Cardiac muscle cell (in vitro differentiated cells and primary cell): Measurements from ENCODE around the gene ZFAND6. TPM values are rescaled to one million over a fixed set of nuclear protein-coding genes. Genes with fewer than 3 reads are reported as not detected.
A peak's percentile ranks its signal among the peaks of the same experiment; 100 is the strongest.
"Not testable (repeated sequence)": the region's sequence is repeated elsewhere in the genome, so short reads cannot be mapped to it uniquely, and the experiment has no call there.

Experiments
- DNase-seq, 2 donors: peaks; one replicate each; pipeline versions ENCODE4 v3.0.0 to v3.0.0-alpha.2; 2010 to 2017; ENCODE audit warnings: low read depth in 1 of 2, low spot score in 1 of 2
- H3K27ac ChIP-seq: fragments of 200-600 bp; sonication (generic); 2 replicates; pipeline ENCODE4 v1.5.1; 2016
- H3K27me3 ChIP-seq: fragments of 200-600 bp; sonication (generic); 2 replicates; pipeline ENCODE4 v1.6.0; 2016; ENCODE audit warnings: control low read depth
- H3K36me3 ChIP-seq: fragments of 200-600 bp; sonication (generic); 2 replicates; pipeline ENCODE4 v1.5.1; 2016; ENCODE audit warnings: control low read depth
- H3K4me1 ChIP-seq: fragments of 200-600 bp; sonication (generic); 2 replicates; pipeline ENCODE4 v1.8.1; 2017; ENCODE audit warnings: low read depth, mild to moderate bottlenecking, mixed run types
- H3K4me3 ChIP-seq: fragments of 200-600 bp; sonication (generic); 2 replicates; pipeline ENCODE4 v1.5.1; 2016; ENCODE audit warnings: mild to moderate bottlenecking
- H3K9me3 ChIP-seq: fragments of 200-600 bp; sonication (generic); 2 replicates; pipeline ENCODE4 v1.5.1; 2017; ENCODE audit warnings: low read depth, mild to moderate bottlenecking, control low read depth
- CTCF ChIP-seq: IDR thresholded peaks from 2 replicates; pipeline ENCODE4 v1.5.1; 2012; ENCODE audit warnings: low read depth, mild to moderate bottlenecking, low read length
- polyA plus RNA-seq: library from polyadenylated mRNA; unstranded; fragments of >200 nt; fragmentation: Nextera tagmentation; extraction: Ambion mirVana; gene quantifications from 2 replicates; pipeline ENCODE4 v1.2.1, GENCODE V29; 2016
- total RNA-seq: library from RNA; depleted of rRNA; stranded (reverse); fragments of >200 nt; gene quantifications from 2 replicates; pipeline ENCODE4 v1.2.3, GENCODE V29; 2016

Gene ZFAND6
- total and polyA plus RNA-seq, 2 experiments from 2014 or later: 195 to 253 TPM

- DNase-seq: peak; percentile 93 to 98
- Histone ChIP-seq H3K27me3 (no peaks in the 10 kb centered on the region), H3K4me3 (peak overlapping the region; percentile 48), H3K27ac (peak overlapping the region; percentile 59), H3K36me3 (no peaks in the 10 kb centered on the region), H3K4me1 (peaks cover 19% of the 10 kb centered on the region), H3K9me3 (no peaks in the 10 kb centered on the region)
- TF ChIP-seq CTCF: no peak
These were observed 92.9 kb downstream of the ZFAND6 start for GRCh38 chr15:80152180-80152895.

DNA sequence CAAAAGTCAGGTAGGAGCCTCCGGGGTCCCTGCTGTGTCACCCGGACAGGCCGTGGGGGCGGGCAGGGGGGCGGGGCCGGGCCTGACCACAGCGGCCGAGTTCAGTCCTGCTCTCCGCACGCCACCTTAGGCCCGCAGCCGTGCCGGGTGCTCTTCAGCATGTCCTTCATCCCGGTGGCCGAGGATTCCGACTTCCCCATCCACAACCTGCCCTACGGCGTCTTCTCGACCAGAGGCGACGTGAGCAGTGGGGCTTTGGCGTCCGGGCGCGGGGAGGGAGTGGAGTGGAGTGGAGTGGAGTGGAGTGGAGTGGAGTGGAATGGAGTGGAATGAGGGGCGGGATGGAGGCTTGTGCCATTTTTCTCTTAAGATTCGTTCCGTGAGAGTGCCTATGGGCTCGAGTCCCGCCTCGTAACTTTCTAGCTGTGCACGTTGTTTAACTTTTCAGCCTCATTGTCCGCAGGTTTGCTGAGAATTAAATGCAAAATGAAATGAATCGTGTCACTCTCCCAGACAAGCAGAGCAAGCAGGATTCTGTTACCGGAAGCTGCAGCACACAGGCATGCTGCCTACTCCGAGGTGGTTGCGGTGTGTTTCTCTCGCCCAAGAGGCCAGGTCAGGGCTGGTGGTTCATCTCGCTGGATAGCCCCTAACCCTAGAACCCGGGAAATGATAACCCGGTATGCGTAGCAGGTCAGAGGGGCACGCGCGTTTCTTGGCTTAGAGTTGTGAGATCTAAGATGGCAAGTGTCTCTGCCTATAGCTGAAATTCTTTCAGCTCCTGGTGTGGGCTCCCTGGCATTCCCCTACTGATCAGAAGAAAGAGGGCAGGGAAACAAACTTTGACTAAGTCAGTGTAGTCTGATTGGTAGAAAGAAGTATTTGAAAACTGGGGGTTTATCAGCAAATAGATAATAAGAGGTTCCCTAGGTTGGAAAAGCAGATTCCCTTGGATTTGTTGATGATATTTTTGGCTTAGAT is 93.7 kb downstream of the ZFAND6 start, which contains the start of gene FAH:
Gene FAH, plus strand, starts transcription at position 104 of the 981 bp plus-strand sequence. Its CDS starts 56 bp downstream, at position 160.
- peak within 1 kb of the TSS; percentile 48 for H3K4me3 ChIP-seq
- peaks cover 19% of the 10 kb centered on the region for H3K4me1 ChIP-seq
- H3K27ac ChIP-seq: peak within 1 kb of the TSS; percentile 59
- no peak for TF ChIP-seq CTCF
- no peaks in the 10 kb centered on the region for H3K9me3 ChIP-seq
- DNase-seq: peak; percentile 72 to 85
- no peaks in the 10 kb centered on the region for H3K27me3 ChIP-seq
- no peaks in the 10 kb centered on the region for H3K36me3 ChIP-seq

- Histone ChIP-seq H3K4me1 (peaks cover 19% of the 10 kb centered on the region), H3K9me3 (no peaks in the 10 kb centered on the region), H3K27me3 (no peaks in the 10 kb centered on the region), H3K27ac (no peak overlapping the region), H3K4me3 (peak overlapping the region; percentile 48), H3K36me3 (no peaks in the 10 kb centered on the region)
- TF ChIP-seq CTCF: no peak
- peak in 1 of 2 donors; percentile 50 for DNase-seq
These were observed 94.4 kb downstream of the ZFAND6 start for GRCh38 chr15:80153900-80154299.

DNA sequence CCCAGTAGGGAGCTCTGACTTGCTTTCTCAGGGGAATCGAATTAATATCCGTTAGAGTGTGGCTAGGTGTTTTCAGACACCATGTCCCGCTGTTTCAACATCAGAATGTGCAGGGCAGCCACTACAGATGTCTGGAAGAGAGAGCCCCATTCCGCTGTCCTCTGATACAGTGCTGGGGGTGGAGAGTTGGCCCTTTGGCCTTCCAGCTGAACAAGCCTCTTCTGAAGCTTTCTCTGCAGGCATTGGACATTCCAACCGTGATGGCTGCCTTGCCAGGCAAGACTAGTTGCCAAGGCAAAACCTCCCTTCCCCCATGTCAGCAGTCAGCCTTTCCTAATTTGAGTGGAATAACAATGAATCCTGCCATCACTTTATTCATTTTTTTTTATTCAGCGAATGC is 94.9 kb downstream of the ZFAND6 start:
- Histone ChIP-seq H3K27ac (no peak overlapping the region), H3K9me3 (no peaks in the 10 kb centered on the region), H3K4me3 (no peak overlapping the region), H3K27me3 (no peaks in the 10 kb centered on the region), H3K4me1 (peaks cover 19% of the 10 kb centered on the region), H3K36me3 (no peaks in the 10 kb centered on the region)
- DNase-seq: peak; percentile 42 to 74
- no peak for TF ChIP-seq CTCF

DNA sequence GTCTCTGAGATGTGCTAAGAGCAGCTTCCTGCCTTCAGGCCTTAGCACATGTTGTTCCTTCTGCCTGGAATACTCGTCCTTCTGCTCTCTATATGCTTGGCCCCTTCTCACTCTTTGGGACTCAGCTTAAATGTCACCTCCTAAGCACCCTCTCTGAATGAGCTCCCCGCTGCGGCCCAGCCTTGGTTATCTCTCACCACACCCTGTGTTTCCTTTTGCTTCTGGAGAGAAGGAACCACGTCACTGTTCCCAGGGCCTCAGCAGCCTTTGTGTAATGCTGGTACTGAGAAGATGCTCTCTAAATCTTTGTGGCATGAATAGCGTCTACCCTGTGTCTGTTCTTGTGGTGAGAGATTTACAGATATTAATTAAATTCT is 95.5 kb downstream of the ZFAND6 start:
- no peaks in the 10 kb centered on the region for H3K36me3 ChIP-seq
- H3K4me3 ChIP-seq: no peak overlapping the region
- no peaks in the 10 kb centered on the region for H3K27me3 ChIP-seq
- TF ChIP-seq CTCF: no peak
- H3K9me3 ChIP-seq: no peaks in the 10 kb centered on the region
- peak in 1 of 2 donors; percentile 61 for DNase-seq
- H3K27ac ChIP-seq: no peak overlapping the region
- H3K4me1 ChIP-seq: peaks cover 19% of the 10 kb centered on the region

DNA sequence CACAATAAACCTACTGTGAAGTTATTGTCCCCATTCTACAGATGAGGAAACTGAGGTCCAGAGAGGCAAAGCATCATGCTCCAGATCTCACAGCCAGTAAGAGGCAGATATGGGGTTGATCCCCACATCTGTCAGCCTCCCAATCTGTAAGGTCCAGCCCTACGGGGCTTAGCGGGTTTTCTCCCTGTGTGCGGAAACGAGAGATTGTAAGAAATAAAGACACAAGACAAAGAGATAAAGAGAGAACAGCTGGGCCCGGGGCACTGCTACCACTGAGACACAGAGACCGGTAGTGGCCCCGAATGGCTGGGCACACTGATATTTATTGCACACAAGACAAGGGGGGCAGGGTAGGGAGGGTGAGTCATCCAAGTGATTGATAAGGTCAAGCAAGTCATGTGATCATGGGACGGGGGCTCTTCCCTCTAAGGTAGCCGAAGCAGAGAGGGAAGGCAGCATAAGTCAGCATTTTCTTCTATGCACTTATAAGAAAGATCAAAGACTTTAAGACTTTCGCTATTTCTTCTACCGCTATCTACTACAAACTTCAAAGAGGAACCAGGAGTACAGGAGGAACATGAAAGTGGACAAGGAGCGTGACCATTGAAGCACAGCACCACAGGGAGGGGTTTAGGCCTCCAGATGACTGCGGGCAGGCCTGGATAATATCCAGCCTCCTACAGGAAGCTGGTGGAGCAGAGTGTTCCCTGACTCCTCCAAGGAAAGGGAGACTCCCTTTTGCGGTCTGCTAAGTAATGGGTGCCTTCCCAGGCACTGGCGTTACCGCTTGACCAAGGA is 96.1 kb downstream of the ZFAND6 start:
- H3K4me3 ChIP-seq, H3K27ac ChIP-seq, H3K9me3 ChIP-seq, H3K36me3 ChIP-seq, H3K27me3 ChIP-seq: not testable (repeated sequence)
- peaks cover 19% of the 10 kb centered on the region for H3K4me1 ChIP-seq
- peak in 1 of 2 donors; percentile 92 for DNase-seq
